ENCODE data around the gene PZP. TPM values are rescaled to one million over a fixed set of nuclear protein-coding genes. Genes with fewer than 3 reads are reported as not detected.

Gene PZP
- total and polyA plus RNA-seq, 9 of the 15 experiments (the other 6 are each of a cell fraction or from before 2014, with no cell fraction given) = 0.01 TPM; not detected in 8

- Histone ChIP-seq H3K9me1 (ENCODE audit: control insufficient read depth, insufficient read depth, low read length) (no peaks in the 10 kb centered on the region), H3K4me3 (no peak overlapping the region), H3K4me2 (ENCODE audit: insufficient read depth, low read length) (no peak overlapping the region), H3K79me2 (ENCODE audit: control insufficient read depth, insufficient read depth, low read length) (no peaks in the 10 kb centered on the region), H3K9me3 (replicated peaks; ENCODE audit: control insufficient read depth, insufficient read depth, low read depth, low read length) (no peaks in the 10 kb centered on the region), H4K20me1 (replicated peaks; ENCODE audit: control insufficient read depth, insufficient read depth, low read length) (no peaks in the 10 kb centered on the region), H3K27ac (ENCODE audit: extremely low read depth, low read depth, low read length) (no peak overlapping the region), H2AFZ (ENCODE audit: low read depth, low read length) (no peak overlapping the region), H3K4me1 (replicated peaks in 1 of 2; ENCODE audit: control insufficient read depth in 2 of 2, insufficient read depth in 2 of 2, low read length in 2 of 2) (no peaks in the 10 kb centered on the region; a peak in 1 of 5 replicates), H3K36me3 (ENCODE audit: control insufficient read depth, insufficient read depth, low read length) (no peaks in the 10 kb centered on the region), H3K27me3 (ENCODE audit: control insufficient read depth in 2 of 2, insufficient read depth in 2 of 2, low read length in 2 of 2) (peaks cover 0 to 13% of the 10 kb centered on the region in 2 experiments; a peak in 3 of 5 replicates), H3K9ac (ENCODE audit: insufficient read depth in 1 of 2, low read depth in 2 of 2, low read length in 2 of 2) (no peak overlapping the region)
- no TSS peak for BruUV-seq (replicated peaks)
- DNase-seq (ENCODE audit: extremely low read depth in 1 of 4, low spot score in 3 of 4) (no peak), ATAC-seq (no peak), FAIRE-seq (no peak)
- in situ Hi-C loops (cut with MboI) (no loop called here), intact Hi-C loops (cut with micrococcal nuclease) (no loop called here)
- POLR2A ChIA-PET = no interaction called here
- 0% methylated on average over 4 of the region's 10 CpGs for WGBS (ENCODE audit: insufficient coverage, low coverage, missing lambda C conversion rate)
- CTCF ChIA-PET (ENCODE audit: low intra/inter-chr PET ratio) = no interaction called here
- TF ChIP-seq ETS1 (conservative IDR thresholded peaks at IDR 0.05; ENCODE audit: control insufficient read depth, low read depth, low read length) = no peak
- TF ChIP-seq, protein P1, sequence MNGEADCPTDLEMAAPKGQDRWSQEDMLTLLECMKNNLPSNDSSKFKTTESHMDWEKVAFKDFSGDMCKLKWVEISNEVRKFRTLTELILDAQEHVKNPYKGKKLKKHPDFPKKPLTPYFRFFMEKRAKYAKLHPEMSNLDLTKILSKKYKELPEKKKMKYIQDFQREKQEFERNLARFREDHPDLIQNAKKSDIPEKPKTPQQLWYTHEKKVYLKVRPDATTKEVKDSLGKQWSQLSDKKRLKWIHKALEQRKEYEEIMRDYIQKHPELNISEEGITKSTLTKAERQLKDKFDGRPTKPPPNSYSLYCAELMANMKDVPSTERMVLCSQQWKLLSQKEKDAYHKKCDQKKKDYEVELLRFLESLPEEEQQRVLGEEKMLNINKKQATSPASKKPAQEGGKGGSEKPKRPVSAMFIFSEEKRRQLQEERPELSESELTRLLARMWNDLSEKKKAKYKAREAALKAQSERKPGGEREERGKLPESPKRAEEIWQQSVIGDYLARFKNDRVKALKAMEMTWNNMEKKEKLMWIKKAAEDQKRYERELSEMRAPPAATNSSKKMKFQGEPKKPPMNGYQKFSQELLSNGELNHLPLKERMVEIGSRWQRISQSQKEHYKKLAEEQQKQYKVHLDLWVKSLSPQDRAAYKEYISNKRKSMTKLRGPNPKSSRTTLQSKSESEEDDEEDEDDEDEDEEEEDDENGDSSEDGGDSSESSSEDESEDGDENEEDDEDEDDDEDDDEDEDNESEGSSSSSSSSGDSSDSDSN (IDR thresholded peaks at IDR 0.05; ENCODE audit: borderline replicate concordance in 1 of 2, low read depth in 2 of 2, low read length in 2 of 2) = no peak
- TF ChIP-seq KLF13 (tag; IDR thresholded peaks at IDR 0.05; ENCODE audit: borderline replicate concordance, low read depth) = no peak
- TF ChIP-seq, protein P2, sequence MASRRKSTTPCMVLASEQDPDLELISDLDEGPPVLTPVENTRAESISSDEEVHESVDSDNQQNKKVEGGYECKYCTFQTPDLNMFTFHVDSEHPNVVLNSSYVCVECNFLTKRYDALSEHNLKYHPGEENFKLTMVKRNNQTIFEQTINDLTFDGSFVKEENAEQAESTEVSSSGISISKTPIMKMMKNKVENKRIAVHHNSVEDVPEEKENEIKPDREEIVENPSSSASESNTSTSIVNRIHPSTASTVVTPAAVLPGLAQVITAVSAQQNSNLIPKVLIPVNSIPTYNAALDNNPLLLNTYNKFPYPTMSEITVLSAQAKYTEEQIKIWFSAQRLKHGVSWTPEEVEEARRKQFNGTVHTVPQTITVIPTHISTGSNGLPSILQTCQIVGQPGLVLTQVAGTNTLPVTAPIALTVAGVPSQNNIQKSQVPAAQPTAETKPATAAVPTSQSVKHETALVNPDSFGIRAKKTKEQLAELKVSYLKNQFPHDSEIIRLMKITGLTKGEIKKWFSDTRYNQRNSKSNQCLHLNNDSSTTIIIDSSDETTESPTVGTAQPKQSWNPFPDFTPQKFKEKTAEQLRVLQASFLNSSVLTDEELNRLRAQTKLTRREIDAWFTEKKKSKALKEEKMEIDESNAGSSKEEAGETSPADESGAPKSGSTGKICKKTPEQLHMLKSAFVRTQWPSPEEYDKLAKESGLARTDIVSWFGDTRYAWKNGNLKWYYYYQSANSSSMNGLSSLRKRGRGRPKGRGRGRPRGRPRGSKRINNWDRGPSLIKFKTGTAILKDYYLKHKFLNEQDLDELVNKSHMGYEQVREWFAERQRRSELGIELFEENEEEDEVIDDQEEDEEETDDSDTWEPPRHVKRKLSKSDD (conservative IDR thresholded peaks at IDR 0.05; ENCODE audit: low read length) = no peak
- no peak for TF ChIP-seq ZNF436 (CRISPR knock-in tag; IDR thresholded peaks at IDR 0.05)
- TF ChIP-seq ZBTB12 (CRISPR knock-in tag; IDR thresholded peaks at IDR 0.05) = no peak
- no peak for TF ChIP-seq RBFOX2 (IDR thresholded peaks at IDR 0.05; ENCODE audit: low read depth, low read length)
- no peak for TF ChIP-seq ZNF23 (CRISPR knock-in tag; IDR thresholded peaks at IDR 0.05)
- TF ChIP-seq SAFB (IDR thresholded peaks at IDR 0.05; ENCODE audit: borderline replicate concordance, low read depth, low read length) = no peak
- TF ChIP-seq CBFB (CRISPR knock-in tag; IDR thresholded peaks at IDR 0.05) = no peak
- TF ChIP-seq ZBTB7A (IDR thresholded peaks at IDR 0.05; ENCODE audit: borderline replicate concordance, control insufficient read depth, low read depth, low read length) = no peak
- TF ChIP-seq, protein P3, sequence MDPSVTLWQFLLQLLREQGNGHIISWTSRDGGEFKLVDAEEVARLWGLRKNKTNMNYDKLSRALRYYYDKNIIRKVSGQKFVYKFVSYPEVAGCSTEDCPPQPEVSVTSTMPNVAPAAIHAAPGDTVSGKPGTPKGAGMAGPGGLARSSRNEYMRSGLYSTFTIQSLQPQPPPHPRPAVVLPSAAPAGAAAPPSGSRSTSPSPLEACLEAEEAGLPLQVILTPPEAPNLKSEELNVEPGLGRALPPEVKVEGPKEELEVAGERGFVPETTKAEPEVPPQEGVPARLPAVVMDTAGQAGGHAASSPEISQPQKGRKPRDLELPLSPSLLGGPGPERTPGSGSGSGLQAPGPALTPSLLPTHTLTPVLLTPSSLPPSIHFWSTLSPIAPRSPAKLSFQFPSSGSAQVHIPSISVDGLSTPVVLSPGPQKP (CRISPR knock-in tag; IDR thresholded peaks at IDR 0.05) = no peak
- TF ChIP-seq ZNF717 (CRISPR knock-in tag; IDR thresholded peaks at IDR 0.05) = no peak
These were observed 87.6 kb downstream of the PZP start for GRCh38 chr12:9120487-9121184.
